Measurements from ENCODE around the gene TCEAL3.

- TF ChIP-seq NFXL1 (CRISPR knock-in tag; IDR thresholded peaks at IDR 0.05) (no peak), POLR2G (IDR thresholded peaks at IDR 0.05; ENCODE audit: low read depth, low read length) (no peak), SMC3 (conservative IDR thresholded peaks at IDR 0.05; ENCODE audit: insufficient read depth, low read depth, low read length) (no peak), TEAD4 (IDR thresholded peaks at IDR 0.05; ENCODE audit: low read length) (no peak), TEAD4 (CRISPR knock-in tag; IDR thresholded peaks at IDR 0.05; ENCODE audit: borderline replicate concordance) (no peak), SPI1 (IDR thresholded peaks at IDR 0.05; ENCODE audit: borderline replicate concordance, low read depth, low read length) (no peak), ELF1 (tag; IDR thresholded peaks at IDR 0.05) (no peak), ZC3H4 (CRISPR knock-in tag; IDR thresholded peaks at IDR 0.05; ENCODE audit: borderline replicate concordance) (no peak), ZNF121 (CRISPR knock-in tag; conservative IDR thresholded peaks at IDR 0.05) (no peak), CTCF (IDR thresholded peaks at IDR 0.05 in 2 of 3, conservative IDR thresholded peaks at IDR 0.05 in 1 of 3; ENCODE audit: insufficient read depth in 2 of 3, low read depth in 1 of 3, low read length in 3 of 3) (no peak), ZNF644 (tag; IDR thresholded peaks at IDR 0.05; ENCODE audit: low read depth) (no peak), ZKSCAN1 (IDR thresholded peaks at IDR 0.05; ENCODE audit: low read depth, low read length) (no peak), MNT (conservative IDR thresholded peaks at IDR 0.05) (no peak)
Measured at GRCh38 chrX:103614999-103615398, 7.2 kb downstream of the TCEAL3 start.
